HG02610 (cell line): Measurements from ENCODE around the gene LRMDA.

Experiments
- ATAC-seq: cut with Tn5 transposase; IDR thresholded peaks from one replicate; pipeline ENCODE4 v1.9.1; 2021; ENCODE audit warnings: mild to moderate bottlenecking, moderate library complexity; ENCODE audit not compliant: unreplicated experiment

Gene LRMDA

DNA sequence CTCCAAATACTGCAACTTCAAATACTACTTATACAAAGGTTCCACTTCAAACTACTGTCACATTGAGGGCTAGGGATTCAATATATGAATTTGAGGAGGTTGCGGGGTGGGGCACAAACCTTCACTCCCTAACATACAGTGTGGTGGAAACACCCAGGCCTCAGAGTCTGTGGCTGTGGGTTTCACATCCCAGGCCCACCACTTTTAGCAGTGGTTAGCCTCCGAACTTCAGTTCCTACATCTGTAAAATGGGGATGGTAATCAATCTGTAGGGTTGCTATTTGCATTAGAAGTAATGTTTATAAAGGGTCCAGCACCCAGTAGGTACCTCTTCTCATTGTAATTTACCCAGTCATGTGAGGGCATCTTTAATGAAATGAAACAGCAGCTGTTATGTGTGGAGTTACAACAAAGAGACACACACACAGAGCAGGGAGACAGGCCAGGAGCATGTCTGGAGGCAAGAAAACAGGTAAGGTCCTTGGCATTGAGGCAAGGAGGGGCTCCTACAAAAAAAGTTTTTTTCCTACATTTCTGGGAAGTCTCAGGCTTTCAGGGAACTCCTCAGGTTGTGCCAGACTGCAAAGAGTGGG, 570.9 kb downstream of the LRMDA start:
- no peak for ATAC-seq

DNA sequence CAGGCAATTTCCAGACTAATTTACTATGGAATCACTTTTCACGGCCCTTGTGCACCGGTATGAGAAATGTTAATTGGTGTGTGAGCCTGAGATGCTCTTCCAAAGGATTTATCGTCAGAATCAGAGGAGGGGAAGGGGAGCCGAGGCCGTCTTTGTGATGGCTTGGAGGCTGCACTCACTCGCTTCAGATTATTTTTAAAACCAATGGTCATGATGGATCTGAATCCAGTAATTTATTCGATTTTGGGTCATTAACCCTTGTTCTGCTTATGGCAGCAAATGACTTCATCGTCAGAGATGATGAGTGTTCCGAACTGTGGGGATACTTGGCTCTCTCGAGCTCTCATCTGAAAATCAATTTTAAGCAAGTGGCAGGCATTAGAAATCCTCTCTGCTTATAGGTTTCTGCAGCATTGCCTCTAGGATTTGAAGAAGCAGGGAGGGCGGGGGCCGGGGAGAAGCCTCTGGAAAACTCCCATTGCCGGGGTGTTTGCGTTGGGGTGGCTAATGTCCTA, 576.3 kb downstream of the LRMDA start:
- ATAC-seq, result no peak

- ATAC-seq, result no peak
These were observed 578.1 kb downstream of the LRMDA start for GRCh38 chr10:76009531-76009930.

DNA sequence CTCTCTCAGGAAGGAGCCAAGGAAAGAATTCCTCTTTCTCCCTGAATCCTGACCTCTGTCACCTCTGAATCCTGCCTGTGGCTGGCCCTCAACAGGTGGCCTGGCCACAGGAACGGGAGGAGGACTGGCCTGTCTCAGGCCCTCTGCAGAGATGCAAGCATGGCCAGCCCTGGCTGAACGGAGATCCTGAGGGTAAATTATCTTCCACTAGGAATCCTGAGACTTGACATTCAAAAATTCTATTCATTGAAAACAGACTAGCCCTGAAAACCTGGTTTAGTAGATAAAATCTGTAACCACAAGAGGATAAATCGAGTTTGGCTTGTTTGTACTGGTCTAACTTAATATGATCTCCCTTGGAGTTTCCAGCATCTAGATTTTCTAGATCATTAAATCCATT, 579.3 kb downstream of the LRMDA start:
- no peak for ATAC-seq

DNA sequence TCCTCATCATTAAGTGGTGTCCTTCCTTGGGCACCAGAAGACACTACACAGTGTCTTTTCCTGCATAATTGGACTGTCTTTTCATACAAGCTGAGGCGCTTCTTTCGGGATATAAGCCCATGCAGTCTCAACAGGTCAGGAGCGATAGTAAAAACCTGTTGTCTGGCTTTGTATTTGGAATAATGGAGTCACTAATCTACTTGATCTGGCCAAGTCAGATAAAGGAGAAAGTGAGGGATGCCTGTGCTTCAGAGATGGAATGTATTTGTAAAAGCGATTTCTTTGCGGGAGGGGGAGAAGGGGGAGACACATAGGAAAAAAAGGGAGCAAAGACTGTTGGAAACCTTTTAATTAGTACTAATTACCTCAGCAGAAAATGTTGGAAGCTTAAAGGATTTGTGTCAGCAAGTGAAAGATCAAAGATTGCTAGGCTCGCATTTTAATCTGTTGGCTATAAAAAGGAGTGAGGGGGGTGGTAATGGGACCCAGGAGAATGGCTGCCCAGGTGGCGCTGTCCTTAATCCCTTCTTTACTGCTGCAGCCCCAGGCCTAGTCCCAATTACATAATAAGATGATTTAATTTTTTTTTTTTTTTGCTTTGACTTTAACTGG, 581.4 kb downstream of the LRMDA start:
- ATAC-seq, result no peak

- ATAC-seq, result no peak
These were observed 583.8 kb downstream of the LRMDA start for GRCh38 chr10:76015245-76015644.

DNA sequence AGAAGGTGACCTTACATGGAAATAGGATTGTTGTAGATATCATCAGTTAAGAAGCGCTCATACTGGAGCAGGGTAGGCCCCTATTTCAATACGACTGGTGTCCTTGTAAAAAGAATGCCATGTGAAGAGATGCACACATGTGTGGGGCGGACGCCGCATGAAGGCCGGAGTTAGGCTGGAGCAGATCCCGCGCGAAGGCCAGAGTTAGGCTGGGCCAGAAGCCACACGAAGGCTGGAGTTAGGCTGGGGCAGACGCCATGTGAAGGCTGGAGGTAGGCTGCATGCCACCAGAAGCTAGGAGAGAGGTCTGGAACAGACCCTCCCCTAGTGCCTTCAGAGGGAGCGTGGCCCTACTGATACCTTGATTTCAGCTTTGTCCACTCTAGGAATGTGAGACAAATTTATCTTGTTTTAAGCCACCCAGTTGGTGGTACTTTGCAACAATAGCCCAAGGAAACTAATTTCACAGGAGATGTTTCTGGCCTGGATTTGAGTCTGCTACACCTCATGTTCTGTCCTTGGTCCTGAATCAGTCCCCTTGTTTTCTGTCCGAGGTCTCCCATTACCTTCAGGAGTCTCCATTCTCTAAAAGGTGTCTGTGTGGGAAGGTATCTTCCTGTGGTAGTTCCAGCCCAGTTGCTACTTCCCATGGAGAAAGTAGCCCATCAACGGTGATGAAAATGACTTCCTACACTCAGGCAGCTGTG, 585.8 kb downstream of the LRMDA start:
- no peak for ATAC-seq

DNA sequence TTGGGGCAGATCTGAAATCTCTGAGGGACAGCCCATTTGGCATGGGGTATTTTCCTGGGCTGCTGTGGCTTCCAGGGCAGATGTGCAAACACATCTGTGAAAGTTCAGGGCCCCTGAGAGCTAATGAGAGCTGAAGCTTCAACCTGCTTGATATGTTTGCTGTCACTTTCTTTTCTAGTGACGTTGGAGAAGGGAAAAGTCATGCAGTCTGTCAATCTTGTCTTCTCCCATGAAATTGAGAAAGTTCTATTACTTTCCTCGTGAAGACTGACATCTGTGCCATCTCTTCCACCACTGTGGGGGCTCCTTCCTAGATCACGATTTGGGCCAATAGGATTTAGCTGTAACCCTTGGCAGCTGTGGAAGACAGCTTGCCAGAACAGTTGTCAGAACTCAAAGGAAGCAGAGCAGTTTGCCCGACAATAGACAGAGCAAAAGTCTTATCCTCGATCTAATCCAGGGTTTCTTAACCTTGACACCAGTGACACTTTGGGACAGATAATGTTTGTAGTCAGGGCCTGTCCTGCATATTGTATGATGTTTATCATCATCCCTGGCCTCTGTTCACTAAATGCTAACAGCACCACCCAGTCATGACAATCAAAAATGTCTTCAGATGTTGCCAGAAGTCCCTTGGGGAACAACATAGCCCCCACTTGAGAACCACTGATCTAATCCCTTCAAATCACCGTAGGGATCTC, 586.5 kb downstream of the LRMDA start:
- no peak for ATAC-seq

GRCh38 chr10:76020630-76021029, 589.2 kb downstream of the LRMDA start:
- no peak for ATAC-seq

DNA sequence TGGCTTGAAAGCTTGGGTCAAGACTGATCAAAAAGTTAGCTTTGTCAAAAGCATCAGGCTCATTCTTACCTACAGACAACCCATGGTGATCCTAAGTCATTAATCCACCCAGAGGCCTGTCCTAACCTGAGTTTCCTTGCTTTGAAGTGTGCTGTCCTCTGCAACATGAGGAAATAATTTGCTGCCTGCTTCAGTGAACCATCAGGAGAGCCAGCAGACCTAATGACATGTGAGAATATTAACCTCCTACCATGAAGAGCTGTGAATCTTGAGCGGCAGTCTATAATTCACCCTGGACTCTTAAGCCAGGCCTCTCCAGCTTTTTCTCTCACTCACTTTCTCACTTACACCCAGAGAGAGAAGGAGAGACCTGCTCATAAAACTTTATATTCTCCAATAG, 590.0 kb downstream of the LRMDA start:
- ATAC-seq, result no peak

GRCh38 chr10:76022366-76022765, 590.9 kb downstream of the LRMDA start:
- ATAC-seq, result no peak

GRCh38 chr10:76023007-76023406, 591.6 kb downstream of the LRMDA start:
- ATAC-seq, result no peak

DNA sequence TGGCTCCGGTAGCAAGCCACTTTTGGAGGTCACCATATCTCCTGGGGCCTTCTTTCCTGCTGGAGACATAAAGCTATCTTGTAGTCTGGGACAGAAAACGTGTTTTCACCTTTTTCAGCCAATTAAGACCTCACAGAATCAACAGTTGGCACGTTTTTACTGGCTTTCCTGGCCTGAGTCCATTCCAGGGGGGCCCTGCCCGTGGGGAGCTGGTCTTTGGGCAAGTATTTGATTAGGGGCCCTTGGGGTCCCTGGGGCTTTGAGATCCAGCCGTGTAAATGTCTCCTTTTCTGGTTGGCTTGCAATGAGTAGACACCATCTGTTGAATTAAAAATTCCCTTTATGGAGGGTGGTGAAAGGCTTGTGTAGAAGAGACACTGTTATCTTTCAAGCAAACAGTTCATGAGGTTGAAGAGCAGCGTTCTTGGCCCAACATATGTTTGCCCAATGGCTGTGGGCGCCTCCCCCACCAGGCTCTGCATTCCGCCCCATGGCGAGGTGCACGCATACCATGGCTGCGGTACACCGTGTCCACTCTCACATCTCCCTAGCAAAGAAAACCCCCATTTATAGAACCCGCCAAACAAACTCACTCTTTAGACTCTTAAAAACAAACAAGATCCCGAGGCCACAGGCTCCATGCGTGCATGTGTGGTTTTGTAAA, 593.2 kb downstream of the LRMDA start:
- no peak for ATAC-seq

- ATAC-seq, result no peak
These were observed 593.7 kb downstream of the LRMDA start for GRCh38 chr10:76025124-76025477.

DNA sequence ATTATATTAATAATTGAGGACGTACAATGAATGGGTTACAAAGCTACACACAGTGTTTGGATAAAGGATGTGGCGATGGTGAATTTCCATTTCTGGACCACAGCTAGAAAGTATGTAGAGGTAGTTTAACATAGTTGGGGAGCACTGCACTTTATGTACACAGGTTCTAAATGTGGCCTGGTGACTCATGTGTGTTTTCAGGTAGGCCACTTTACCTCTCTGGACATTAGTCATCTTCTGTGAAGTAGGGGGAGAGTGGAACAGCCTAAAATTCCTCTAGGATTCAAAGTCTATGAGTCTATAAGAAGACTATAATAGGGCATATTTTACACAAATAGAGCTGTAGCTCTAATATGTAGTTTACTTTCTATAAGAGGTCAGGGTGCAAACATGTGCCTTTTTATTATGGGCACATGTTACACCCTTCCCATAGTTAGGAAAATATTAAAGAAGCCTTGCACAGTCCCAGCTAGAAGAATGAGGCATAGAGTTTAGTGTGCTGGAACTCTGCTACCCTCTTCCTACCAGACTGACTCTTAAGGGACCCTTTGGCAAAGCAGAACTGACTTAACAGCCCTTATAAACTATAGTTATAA, 594.9 kb downstream of the LRMDA start:
- no peak for ATAC-seq

GRCh38 chr10:76026905-76027304, 595.5 kb downstream of the LRMDA start:
- ATAC-seq, result no peak

GRCh38 chr10:76029782-76030181, 598.4 kb downstream of the LRMDA start:
- no peak for ATAC-seq

- ATAC-seq, result no peak
These were observed 599.7 kb downstream of the LRMDA start for GRCh38 chr10:76031099-76031498.

GRCh38 chr10:76031769-76032699, 600.6 kb downstream of the LRMDA start:
- ATAC-seq, result no peak

DNA sequence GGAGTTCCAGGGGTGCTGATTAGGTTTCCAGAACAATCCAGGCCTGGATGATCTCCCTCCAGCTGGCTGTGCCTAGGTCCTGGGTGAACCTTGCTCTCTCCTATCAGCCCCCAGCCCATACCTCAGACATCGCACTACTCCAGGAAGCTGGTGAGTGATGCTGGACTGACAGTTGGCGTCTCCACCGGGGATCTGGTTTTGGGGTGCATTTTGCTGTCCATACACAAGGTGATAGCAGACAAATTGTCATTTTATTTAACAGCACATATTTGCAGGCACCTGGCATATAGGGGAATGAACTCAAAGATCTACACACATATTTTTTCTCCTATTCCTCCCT, 601.2 kb downstream of the LRMDA start:
- no peak for ATAC-seq
